IMR-90 (cell line): ENCODE data around the gene TIAM1. TPM values are rescaled to one million over a fixed set of nuclear protein-coding genes. Genes with fewer than 3 reads are reported as not detected.

Experiments used
- ATAC-seq: fragments of 200-7000 bp; cut with Tn5 transposase; 2 replicates; pipeline ENCODE4 v1.9.1; 2020; ENCODE audit warnings: low read depth, mild to moderate bottlenecking, moderate library complexity
- BruUV-seq: library from RNA; stranded (reverse); fragments of 400-500 nt; replicated peaks from 2 replicates; lab custom pipeline; 2021; lab: Mats Ljungman, UMichigan
- CTCF ChIA-PET: fragments of 300-600 bp; formaldehyde crosslinking; extraction: SDS; loops from one replicate; lab custom pipeline; 2021; ENCODE audit warnings: antibody characterized with exemption; lab: Yijun Ruan, JAX
- POLR2A ChIA-PET: fragments of 300-600 bp; sonication (Branson Sonifier 250); formaldehyde crosslinking; loops from one replicate; lab custom pipeline; 2022; ENCODE audit warnings: antibody characterized with exemption; ENCODE audit not compliant: unreplicated experiment; lab: Charles Lee
- DNase-seq: peaks from one replicate; pipeline ENCODE4 v3.0.0; 2013
- H2AFZ ChIP-seq: replicated peaks from 2 replicates; pipeline ENCODE3; 2013; ENCODE audit warnings: low read length, mild to moderate bottlenecking; ENCODE audit not compliant: poor library complexity
- H2AK5ac ChIP-seq: 2 replicates; pipeline ENCODE4 v1.6.1; 2013; ENCODE audit warnings: low read depth, low read length, inconsistent platforms
- H2AK9ac ChIP-seq: replicated peaks from 2 replicates; pipeline ENCODE3; 2013; ENCODE audit warnings: mild to moderate bottlenecking, low read depth, low read length, moderate library complexity; ENCODE audit not compliant: poor library complexity
- H2BK120ac ChIP-seq: 2 replicates; pipeline ENCODE4 v1.6.1; 2013; ENCODE audit warnings: low read depth, low read length, inconsistent platforms
- H2BK15ac ChIP-seq: 3 replicates; pipeline ENCODE4 v1.6.1; 2013; ENCODE audit warnings: low read depth, low read length, inconsistent platforms
- H2BK20ac ChIP-seq: 2 replicates; pipeline ENCODE4 v1.6.1; 2013; ENCODE audit warnings: low read depth, mild to moderate bottlenecking, inconsistent platforms, low read length, moderate library complexity
- H2BK5ac ChIP-seq: 2 replicates; pipeline ENCODE4 v1.6.1; 2013; ENCODE audit warnings: mild to moderate bottlenecking, low read depth, low read length, inconsistent platforms; ENCODE audit not compliant: poor library complexity, severe bottlenecking
- H3K14ac ChIP-seq: replicated peaks from 2 replicates; pipeline ENCODE4 v1.6.1; 2013; ENCODE audit warnings: low read depth, low read length, inconsistent platforms
- H3K18ac ChIP-seq: 2 replicates; pipeline ENCODE4 v1.6.1; 2013; ENCODE audit warnings: low read depth, low read length, control low read depth
- H3K23ac ChIP-seq: 2 replicates; pipeline ENCODE4 v1.6.1; 2013; ENCODE audit warnings: low read depth, low read length, inconsistent platforms
- H3K27ac ChIP-seq: 2 replicates; pipeline ENCODE4 v1.5.1; 2013; ENCODE audit warnings: mild to moderate bottlenecking, control low read depth, low read length; ENCODE audit not compliant: insufficient read depth
- H3K27me3 ChIP-seq: 2 replicates; pipeline ENCODE4 v1.6.1; 2013; ENCODE audit warnings: low read length; ENCODE audit not compliant: control insufficient read depth, insufficient read depth
- H3K36me3 ChIP-seq: 2 replicates; pipeline ENCODE4 v1.6.1; 2013; ENCODE audit warnings: low read length, mixed read lengths; ENCODE audit not compliant: control insufficient read depth, insufficient read depth
- H3K4ac ChIP-seq: 2 replicates; pipeline ENCODE4 v1.6.1; 2013; ENCODE audit warnings: low read depth, low read length, inconsistent platforms
- H3K4me1 ChIP-seq: 2 replicates; pipeline ENCODE4 v1.6.1; 2013; ENCODE audit warnings: low read length, mixed read lengths; ENCODE audit not compliant: control insufficient read depth, insufficient read depth
- H3K4me2 ChIP-seq: 2 replicates; pipeline ENCODE4 v1.6.1; 2013; ENCODE audit warnings: low read depth, mild to moderate bottlenecking, control low read depth, low read length, moderate library complexity
- H3K4me3 ChIP-seq: 2 replicates; pipeline ENCODE4 v1.5.1; 2013; ENCODE audit warnings: low read depth, mild to moderate bottlenecking, control low read depth, low read length, moderate library complexity; ENCODE audit not compliant: insufficient read depth
- H3K56ac ChIP-seq: 2 replicates; pipeline ENCODE4 v1.6.1; 2013; ENCODE audit warnings: low read length, inconsistent platforms; ENCODE audit not compliant: insufficient read depth; ENCODE audit errors: extremely low read depth
- H3K79me1 ChIP-seq, 2 experiments: 2 replicates each; pipeline ENCODE4 v1.6.1; 2013; ENCODE audit warnings: low read length in 2 of 2, inconsistent platforms in 1 of 2, low read depth in 1 of 2
- H3K9ac ChIP-seq: 2 replicates; pipeline ENCODE4 v1.6.1; 2013; ENCODE audit warnings: low read depth, low read length, control low read depth
- H3K9me1 ChIP-seq: 2 replicates; pipeline ENCODE4 v1.6.1; 2013; ENCODE audit warnings: low read length, inconsistent platforms; ENCODE audit not compliant: insufficient read depth
- H3K9me3 ChIP-seq: 2 replicates; pipeline ENCODE4 v1.6.1; 2013; ENCODE audit warnings: low read length; ENCODE audit not compliant: control insufficient read depth, insufficient read depth
- H4K20me1 ChIP-seq: 2 replicates; pipeline ENCODE4 v1.6.1; 2013; ENCODE audit warnings: low read length, inconsistent platforms; ENCODE audit not compliant: insufficient read depth
- H4K5ac ChIP-seq: 2 replicates; pipeline ENCODE4 v1.6.1; 2013; ENCODE audit warnings: mild to moderate bottlenecking, low read depth, low read length, control low read depth
- H4K8ac ChIP-seq, 2 experiments: 2 replicates each; pipeline ENCODE4 v1.6.1; 2013; ENCODE audit warnings: low read depth in 2 of 2, low read length in 2 of 2, control low read depth in 1 of 2, inconsistent platforms in 1 of 2
- H4K91ac ChIP-seq: 2 replicates; pipeline ENCODE4 v1.6.1; 2013; ENCODE audit warnings: low read depth, low read length, inconsistent platforms; ENCODE audit not compliant: insufficient read depth
- BHLHE40 ChIP-seq: fragments of 150-350 bp; IDR thresholded peaks from 2 replicates; pipeline ENCODE4 v1.6.1; 2016; ENCODE audit warnings: mild to moderate bottlenecking, low read depth, low read length
- CEBPB ChIP-seq: IDR thresholded peaks from 2 replicates; pipeline ENCODE4 v1.6.1; 2012; ENCODE audit warnings: low read depth, low read length, improper control_type of control experiment
- CHD1 ChIP-seq: IDR thresholded peaks from 2 replicates; pipeline ENCODE4 v1.6.1; 2012; ENCODE audit warnings: low read depth, low read length, improper control_type of control experiment
- FOS ChIP-seq: fragments of 150-350 bp; IDR thresholded peaks from 2 replicates; pipeline ENCODE4 v1.6.1; 2016; ENCODE audit warnings: low read depth, low read length
- MAFK ChIP-seq: IDR thresholded peaks from 2 replicates; pipeline ENCODE4 v1.6.1; 2012; ENCODE audit warnings: low read depth, low read length, improper control_type of control experiment
- MAZ ChIP-seq: IDR thresholded peaks from 2 replicates; pipeline ENCODE4 v1.6.1; 2012; ENCODE audit warnings: low read depth, mild to moderate bottlenecking, low read length, improper control_type of control experiment, moderate library complexity, borderline replicate concordance
- MXI1 ChIP-seq: IDR thresholded peaks from 2 replicates; pipeline ENCODE4 v1.6.1; 2012; ENCODE audit warnings: low read depth, mild to moderate bottlenecking, low read length, moderate library complexity, borderline replicate concordance
- NFE2L2 ChIP-seq: fragments of 150-350 bp; IDR thresholded peaks from 2 replicates; pipeline ENCODE4 v1.6.1; 2016; ENCODE audit warnings: low read depth, mild to moderate bottlenecking, low read length
- POLR2A ChIP-seq: IDR thresholded peaks from 2 replicates; pipeline ENCODE4 v1.6.1; 2012; ENCODE audit warnings: mild to moderate bottlenecking, low read depth, low read length
- RCOR1 ChIP-seq: IDR thresholded peaks from 2 replicates; pipeline ENCODE4 v1.6.1; 2012; ENCODE audit warnings: mild to moderate bottlenecking, low read length, improper control_type of control experiment; ENCODE audit not compliant: insufficient replicate concordance
- RFX5 ChIP-seq: IDR thresholded peaks from 2 replicates; pipeline ENCODE4 v1.8.0; 2012; ENCODE audit warnings: low read depth, mild to moderate bottlenecking, low read length, moderate library complexity
- SMC3 ChIP-seq: fragments of 150-350 bp; IDR thresholded peaks from 2 replicates; pipeline ENCODE4 v1.6.1; 2016; ENCODE audit warnings: low read depth, mild to moderate bottlenecking, antibody characterized with exemption, low read length, moderate library complexity
- dilution Hi-C: fragments of 300-500 bp; cut with HindIII; formaldehyde crosslinking; loops from one replicate; pipeline ENCODE4 v1.14.3; 2018; ENCODE audit warnings: low sequenced_read_pairs; ENCODE audit not compliant: unreplicated experiment
- in situ Hi-C: fragments of 300-500 bp; cut with MboI; formaldehyde crosslinking; loops from 3 replicates; pipeline ENCODE4 v1.14.3; 2019; ENCODE audit warnings: low sequenced_read_pairs, inconsistent platforms, mixed read lengths
- intact Hi-C: fragments of 100-400 bp; cut with micrococcal nuclease; formaldehyde crosslinking; loops from 2 replicates; pipeline ENCODE4 v1.10.0; 2022
- polyA plus RNA-seq, 3 experiments: library from polyadenylated mRNA; depleted of rRNA; stranded (reverse); fragments of >200 nt; gene quantifications; 2 replicates each; pipeline ENCODE4 v1.2.3, GENCODE V29; 2012; ENCODE audit warnings: low replicate concordance in 1 of 3
- total RNA-seq: library from RNA; depleted of rRNA; stranded (reverse); fragments of >200 nt; gene quantifications from 2 replicates; pipeline ENCODE4 v1.2.3, GENCODE V29; 2012
- TF ChIP-seq, protein P1 (sequence below): conservative IDR thresholded peaks from 2 replicates; pipeline ENCODE4 v1.5.1; 2012; ENCODE audit warnings: mild to moderate bottlenecking, low read depth, low read length, improper control_type of control experiment
- TF ChIP-seq, protein P2 (sequence below): fragments of 150-350 bp; IDR thresholded peaks from 2 replicates; pipeline ENCODE4 v1.6.1; 2017; ENCODE audit warnings: mild to moderate bottlenecking, antibody characterized with exemption, low read length, low read depth
- TF ChIP-seq, protein P3 (sequence below): fragments of 150-350 bp; IDR thresholded peaks from 2 replicates; pipeline ENCODE4 v1.6.1; 2016; ENCODE audit warnings: low read depth, mild to moderate bottlenecking, low read length, moderate library complexity, borderline replicate concordance

Gene TIAM1
- total and polyA plus RNA-seq, 2 of the 4 experiments (the other 2 are of a cell fraction) = 2.9 to 9.3 TPM

DNA sequence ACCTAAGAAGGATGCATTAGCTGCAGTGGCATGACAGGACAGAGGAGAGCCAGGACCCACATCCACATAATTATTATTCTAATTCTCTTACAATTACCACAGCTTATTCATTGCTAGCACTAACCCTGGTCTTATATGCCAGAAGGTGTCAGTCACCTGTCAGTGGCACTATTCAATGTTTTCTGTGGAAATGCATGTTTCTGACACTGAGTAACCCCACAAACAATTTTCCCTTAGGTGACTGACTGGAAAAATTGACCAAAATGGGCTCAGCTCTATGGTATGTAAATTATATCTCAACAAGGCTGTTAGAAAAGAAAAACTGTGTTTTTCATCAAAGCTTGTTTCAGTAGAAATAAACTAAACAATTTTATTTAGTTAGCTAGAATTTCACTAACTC, 187.9 kb downstream of the TIAM1 start:
- H2AK9ac ChIP-seq = no peak overlapping the region

More for the DNA sequence above, 187.9 kb downstream of the TIAM1 start:
- H2BK5ac ChIP-seq = no peak overlapping the region
- H2AFZ ChIP-seq = no peak overlapping the region
- H4K20me1 ChIP-seq = no peaks in the 10 kb centered on the region
- H3K23ac ChIP-seq = no peak overlapping the region
- in situ Hi-C loops = no loop called here
- ChIA-PET CTCF (interaction anchor here (0.6 to 0.9 kb wide), 3 partner anchors 8 to 39 kb away, joined by 3 to 4 read pairs (median 3); no protein-coding TSS in a partner anchor), POLR2A (no interaction called here)
- no peak overlapping the region for H2BK20ac ChIP-seq
- no peaks in the 10 kb centered on the region for H3K79me1 ChIP-seq
- H3K4me2 ChIP-seq = no peak overlapping the region
- no peak overlapping the region for H4K91ac ChIP-seq
- DNase-seq = no peak
- no peak overlapping the region for H2BK120ac ChIP-seq
- H2AK5ac ChIP-seq = no peak overlapping the region
- H3K27me3 ChIP-seq = no peaks in the 10 kb centered on the region
- dilution Hi-C loops = no loop called here
- no peak overlapping the region for H3K27ac ChIP-seq
- no peak for TF ChIP-seq NFE2L2
- TF ChIP-seq RFX5 = no peak
- TF ChIP-seq BHLHE40 = no peak
- TF ChIP-seq, protein P1, sequence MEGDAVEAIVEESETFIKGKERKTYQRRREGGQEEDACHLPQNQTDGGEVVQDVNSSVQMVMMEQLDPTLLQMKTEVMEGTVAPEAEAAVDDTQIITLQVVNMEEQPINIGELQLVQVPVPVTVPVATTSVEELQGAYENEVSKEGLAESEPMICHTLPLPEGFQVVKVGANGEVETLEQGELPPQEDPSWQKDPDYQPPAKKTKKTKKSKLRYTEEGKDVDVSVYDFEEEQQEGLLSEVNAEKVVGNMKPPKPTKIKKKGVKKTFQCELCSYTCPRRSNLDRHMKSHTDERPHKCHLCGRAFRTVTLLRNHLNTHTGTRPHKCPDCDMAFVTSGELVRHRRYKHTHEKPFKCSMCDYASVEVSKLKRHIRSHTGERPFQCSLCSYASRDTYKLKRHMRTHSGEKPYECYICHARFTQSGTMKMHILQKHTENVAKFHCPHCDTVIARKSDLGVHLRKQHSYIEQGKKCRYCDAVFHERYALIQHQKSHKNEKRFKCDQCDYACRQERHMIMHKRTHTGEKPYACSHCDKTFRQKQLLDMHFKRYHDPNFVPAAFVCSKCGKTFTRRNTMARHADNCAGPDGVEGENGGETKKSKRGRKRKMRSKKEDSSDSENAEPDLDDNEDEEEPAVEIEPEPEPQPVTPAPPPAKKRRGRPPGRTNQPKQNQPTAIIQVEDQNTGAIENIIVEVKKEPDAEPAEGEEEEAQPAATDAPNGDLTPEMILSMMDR = no peak
- no peak for TF ChIP-seq FOS
- TF ChIP-seq POLR2A = no peak
- TF ChIP-seq SMC3 = no peak
- no peak for TF ChIP-seq CHD1
- TF ChIP-seq MXI1 = no peak
- no peak for TF ChIP-seq CEBPB
- TF ChIP-seq RCOR1 = no peak
- TF ChIP-seq, protein P2, sequence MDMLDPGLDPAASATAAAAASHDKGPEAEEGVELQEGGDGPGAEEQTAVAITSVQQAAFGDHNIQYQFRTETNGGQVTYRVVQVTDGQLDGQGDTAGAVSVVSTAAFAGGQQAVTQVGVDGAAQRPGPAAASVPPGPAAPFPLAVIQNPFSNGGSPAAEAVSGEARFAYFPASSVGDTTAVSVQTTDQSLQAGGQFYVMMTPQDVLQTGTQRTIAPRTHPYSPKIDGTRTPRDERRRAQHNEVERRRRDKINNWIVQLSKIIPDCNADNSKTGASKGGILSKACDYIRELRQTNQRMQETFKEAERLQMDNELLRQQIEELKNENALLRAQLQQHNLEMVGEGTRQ = no peak
- TF ChIP-seq MAFK = no peak
- TF ChIP-seq, protein P3, sequence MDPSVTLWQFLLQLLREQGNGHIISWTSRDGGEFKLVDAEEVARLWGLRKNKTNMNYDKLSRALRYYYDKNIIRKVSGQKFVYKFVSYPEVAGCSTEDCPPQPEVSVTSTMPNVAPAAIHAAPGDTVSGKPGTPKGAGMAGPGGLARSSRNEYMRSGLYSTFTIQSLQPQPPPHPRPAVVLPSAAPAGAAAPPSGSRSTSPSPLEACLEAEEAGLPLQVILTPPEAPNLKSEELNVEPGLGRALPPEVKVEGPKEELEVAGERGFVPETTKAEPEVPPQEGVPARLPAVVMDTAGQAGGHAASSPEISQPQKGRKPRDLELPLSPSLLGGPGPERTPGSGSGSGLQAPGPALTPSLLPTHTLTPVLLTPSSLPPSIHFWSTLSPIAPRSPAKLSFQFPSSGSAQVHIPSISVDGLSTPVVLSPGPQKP = no peak
- TF ChIP-seq MAZ = no peak
- H3K36me3 ChIP-seq = no peaks in the 10 kb centered on the region
- H2BK15ac ChIP-seq = no peak overlapping the region
- no peaks in the 10 kb centered on the region for H3K9me1 ChIP-seq
- H3K9me3 ChIP-seq = peaks cover 8% of the 10 kb centered on the region; the same call in 1 of the 2 replicates
- H3K4ac ChIP-seq = no peak overlapping the region
- no peak overlapping the region for H3K4me3 ChIP-seq
- H3K18ac ChIP-seq = no peak overlapping the region
- H3K9ac ChIP-seq = no peak overlapping the region
- H4K5ac ChIP-seq = no peak overlapping the region
- H4K8ac ChIP-seq = no peak overlapping the region
- no peak overlapping the region for H3K56ac ChIP-seq
- peaks cover 1% of the 10 kb centered on the region; the same call in 1 of the 2 replicates for H3K4me1 ChIP-seq
- no peak overlapping the region for H3K14ac ChIP-seq
- ATAC-seq = no peak
- BruUV-seq = no TSS peak
- intact Hi-C loops = no loop called here
